HG03378 (cell line): ENCODE data around the gene EHD2.
"Not testable (repeated sequence)": the region's sequence is repeated elsewhere in the genome, so short reads cannot be mapped to it uniquely, and the experiment has no call there.

Experiments used
- ATAC-seq: cut with Tn5 transposase; IDR thresholded peaks from one replicate; pipeline ENCODE4 v1.9.1; 2021; ENCODE audit warnings: mild to moderate bottlenecking, moderate library complexity; ENCODE audit not compliant: unreplicated experiment

EHD2 gene

GRCh38 chr19:47714339-47714738 lies 1.1 kb downstream of the EHD2 start:
- no peak for ATAC-seq

- not testable (repeated sequence) for ATAC-seq
These were observed 1.6 kb downstream of the EHD2 start for GRCh38 chr19:47714855-47715254.

GRCh38 chr19:47716270-47716937 lies 3.2 kb downstream of the EHD2 start:
- ATAC-seq, result no peak

GRCh38 chr19:47718415-47719046 lies 5.3 kb downstream of the EHD2 start:
- not testable (repeated sequence) for ATAC-seq

- ATAC-seq, result no peak
These were observed 6.0 kb downstream of the EHD2 start for GRCh38 chr19:47719047-47719859.

GRCh38 chr19:47720669-47721422 lies 7.6 kb downstream of the EHD2 start:
- no peak for ATAC-seq

- ATAC-seq, result no peak
These were observed 10.3 kb downstream of the EHD2 start for GRCh38 chr19:47723581-47723940.

- ATAC-seq, result no peak
These were observed 12.7 kb downstream of the EHD2 start for GRCh38 chr19:47725759-47726401.

GRCh38 chr19:47726467-47726866 lies 13.2 kb downstream of the EHD2 start:
- ATAC-seq, result no peak

- ATAC-seq, result not testable (repeated sequence)
These were observed 15.1 kb downstream of the EHD2 start for GRCh38 chr19:47728295-47728694.

GRCh38 chr19:47729468-47729798 lies 16.2 kb downstream of the EHD2 start:
- ATAC-seq, result no peak

GRCh38 chr19:47729799-47730520 lies 16.7 kb downstream of the EHD2 start:
- no peak for ATAC-seq

- ATAC-seq, result no peak
These were observed 17.3 kb downstream of the EHD2 start for GRCh38 chr19:47730521-47730889.

- ATAC-seq, result no peak
These were observed 17.7 kb downstream of the EHD2 start for GRCh38 chr19:47730910-47731309.

- ATAC-seq, result no peak
These were observed 21.9 kb downstream of the EHD2 start for GRCh38 chr19:47735131-47735530.

GRCh38 chr19:47740866-47741519 lies 27.8 kb downstream of the EHD2 start:
- no peak for ATAC-seq

GRCh38 chr19:47741544-47742140 lies 28.4 kb downstream of the EHD2 start:
- no peak for ATAC-seq

GRCh38 chr19:47742634-47743033 lies 29.4 kb downstream of the EHD2 start:
- ATAC-seq, result no peak
